Left lung (tissue), 10 donors: ENCODE results near the gene PTPN18. TPM values are rescaled to one million over a fixed set of nuclear protein-coding genes. Genes with fewer than 3 reads are reported as not detected.

Source experiments
- ATAC-seq: fragments of 200-7000 bp; cut with Tn5 transposase; one replicate; pipeline ENCODE4 v1.9.1; 2020; ENCODE audit warnings: moderate library complexity
- DNase-seq, 4 donors: peaks; one replicate each; pipeline ENCODE4 v3.0.0-alpha.2; 2013 to 2020
- H3K27ac ChIP-seq, 2 donors: fragments of 200-600 bp; sonication (generic) in 1 of 2; one replicate each; pipeline versions ENCODE4 v1.5.0 to v1.8.0; 2020 to 2021
- H3K27me3 ChIP-seq, 2 donors: fragments of 200-600 bp; sonication (generic) in 1 of 2; one replicate each; pipeline versions ENCODE4 v1.5.0 to v1.8.0; 2020 to 2021
- H3K36me3 ChIP-seq, 2 donors: fragments of 200-600 bp; sonication (generic) in 1 of 2; one replicate each; pipeline versions ENCODE4 v1.5.0 to v1.8.0; 2020 to 2021
- H3K4me1 ChIP-seq, 2 donors: fragments of 200-600 bp; one replicate each; pipeline ENCODE4 v1.8.0; 2021
- H3K4me3 ChIP-seq, 2 donors: fragments of 200-600 bp; sonication (generic) in 1 of 2; one replicate each; pipeline versions ENCODE4 v1.5.0 to v1.8.0; 2020 to 2021; ENCODE audit warnings: mild to moderate bottlenecking in 1 of 2
- H3K9me3 ChIP-seq, 2 donors: fragments of 200-600 bp; sonication (generic) in 1 of 2; one replicate each; pipeline versions ENCODE4 v1.5.0 to v1.8.0; 2020 to 2021
- CTCF ChIP-seq, 2 donors: fragments of 200-600 bp; sonication (generic) in 1 of 2; IDR thresholded peaks; one replicate each; pipeline versions ENCODE4 v1.5.0 to v1.8.0; 2021; ENCODE audit warnings: antibody characterized with exemption in 2 of 2
- intact Hi-C, 2 donors: fragments of 100-400 bp; cut with DNase I; formaldehyde crosslinking; loops; one replicate each; pipeline versions ENCODE4 v1.11.2 to v1.14.2; 2022
- polyA plus RNA-seq, 6 donors: library from polyadenylated mRNA; unstranded; fragments of 120-200 nt; gene quantifications; one replicate each; pipeline ENCODE4 v1.2.1, GENCODE V29; 2013; ENCODE audit not compliant: insufficient read length in 6 of 6
- total RNA-seq, 2 donors: library from RNA; stranded (reverse); fragmentation: NEBNext Ultra II Directional; extraction: Animal tissue kit (Norgen Biotek cat#: 25700); gene quantifications; one replicate each; pipeline ENCODE4 v1.2.1, GENCODE V29; 2021
- donor health status: DM: no; HTN: yes; CAD: no.
- donor health status: DM: no; HTN: no; CAD: no.

Gene PTPN18
- total and polyA plus RNA-seq, 8 donors, result 35.1 to 74.7 (median 40.1) TPM

- no peaks in the 10 kb centered on the region for H3K27me3 ChIP-seq
- intact Hi-C loops, result no loop called here
- TF ChIP-seq CTCF (IDR thresholded peaks at IDR 0.05), result no peak
- peaks cover 0 to 25% of the 10 kb centered on the region in 2 donors for H3K36me3 ChIP-seq
- H3K9me3 ChIP-seq, result no peaks in the 10 kb centered on the region
- DNase-seq (no peak), ATAC-seq (no peak)
- no peak overlapping the region for H3K27ac ChIP-seq
- H3K4me1 ChIP-seq, result peaks cover 11 to 26% of the 10 kb centered on the region in 2 donors
- no peak overlapping the region for H3K4me3 ChIP-seq
These were observed 15.7 kb upstream of the PTPN18 start for GRCh38 chr2:130339885-130340745.

- DNase-seq, result peak in 1 of 4 donors; percentile 13
- intact Hi-C loops, result no loop called here
- peak; percentile 5 for ATAC-seq
These were observed 14.3 kb upstream of the PTPN18 start for GRCh38 chr2:130341562-130342019.

GRCh38 chr2:130342020-130342532 lies 13.8 kb upstream of the PTPN18 start:
- Histone ChIP-seq H3K27ac (peak overlapping the region; percentile 93 to 96), H3K4me1 (peaks cover 11 to 26% of the 10 kb centered on the region in 2 donors), H3K9me3 (no peaks in the 10 kb centered on the region), H3K27me3 (no peaks in the 10 kb centered on the region), H3K4me3 (peak overlapping the region; percentile 81 to 91), H3K36me3 (peaks cover 0 to 44% of the 10 kb centered on the region in 2 donors)
- intact Hi-C loops, result no loop called here
- ATAC-seq (peak; percentile 91), DNase-seq (peak; percentile 91 to 94 (median 93))
- TF ChIP-seq CTCF (IDR thresholded peaks at IDR 0.05), result no peak

More at GRCh38 chr2:130341562-130342019, 14.3 kb upstream of the PTPN18 start:
- H3K27me3 ChIP-seq, result no peaks in the 10 kb centered on the region
- peaks cover 0 to 39% of the 10 kb centered on the region in 2 donors for H3K36me3 ChIP-seq
- no peak for TF ChIP-seq CTCF (IDR thresholded peaks at IDR 0.05)
- H3K27ac ChIP-seq, result peak overlapping the region; percentile 93 to 96
- no peaks in the 10 kb centered on the region for H3K9me3 ChIP-seq
- peaks cover 11 to 26% of the 10 kb centered on the region in 2 donors for H3K4me1 ChIP-seq
- H3K4me3 ChIP-seq, result peak overlapping the region; percentile 81 to 91

- H3K4me3 ChIP-seq, result peak within 1 kb of the TSS; percentile 81 to 91
- intact Hi-C loops, result no loop called here
- DNase-seq (peak; percentile 94 to 99 (median 98)), ATAC-seq (peak; percentile 96)
- peaks cover 11 to 26% of the 10 kb centered on the region in 2 donors for H3K4me1 ChIP-seq
- TF ChIP-seq CTCF (IDR thresholded peaks at IDR 0.05), result peak in 1 of 2 donors; percentile 14
- H3K36me3 ChIP-seq, result peaks cover 0 to 51% of the 10 kb centered on the region in 2 donors
- no peaks in the 10 kb centered on the region for H3K9me3 ChIP-seq
- H3K27ac ChIP-seq, result peak within 1 kb of the TSS; percentile 93 to 96
- H3K27me3 ChIP-seq, result no peaks in the 10 kb centered on the region
These were observed 13.2 kb upstream of the PTPN18 start, which contains the start of gene IMP4 for GRCh38 chr2:130342533-130343275. TSS of gene IMP4 (plus strand) at chr2:130342897. CDS start at chr2:130342933, 36 bp downstream.
